Body of pancreas (tissue), 4 donors: Measurements from ENCODE around the gene UBASH3A. TPM values are rescaled to one million over a fixed set of nuclear protein-coding genes. Genes with fewer than 3 reads are reported as not detected.

Source experiments
- ATAC-seq: fragments of 150-250 bp; one replicate; pipeline ENCODE4 v1.9.1; 2016
- DNase-seq, 4 donors: peaks; one replicate each; pipeline ENCODE4 v3.0.0-alpha.2; 2019
- H3K27ac ChIP-seq, 4 donors: fragments of 200-600 bp; sonication (generic); 1 replicate in 3 of 4; 2 replicates in 1 of 4; pipeline versions ENCODE4 v1.5.1 to v1.6.1; 2016 to 2019; ENCODE audit warnings: mild to moderate bottlenecking in 1 of 4, mixed read lengths in 1 of 4, moderate library complexity in 1 of 4
- H3K27me3 ChIP-seq, 2 donors: fragments of 200-600 bp; sonication (generic); one replicate each; pipeline ENCODE4 v1.6.0; 2016; ENCODE audit warnings: mild to moderate bottlenecking in 1 of 2
- H3K36me3 ChIP-seq, 2 donors: fragments of 200-600 bp; sonication (generic); replicated peaks in 1 of 2; 2 replicates each; pipeline ENCODE4 v1.5.1; 2016; ENCODE audit warnings: low read depth in 2 of 2; ENCODE audit not compliant: insufficient read depth in 1 of 2
- H3K4me1 ChIP-seq: fragments of 200-600 bp; sonication (generic); one replicate; pipeline ENCODE4 v1.6.0; 2016
- H3K4me3 ChIP-seq, 2 donors: fragments of 200-600 bp; sonication (generic); 1 replicate in 1 of 2; 2 replicates in 1 of 2; pipeline ENCODE4 v1.5.1; 2016 to 2019
- H3K9me3 ChIP-seq, 3 donors: fragments of 200-600 bp; sonication (generic); 1 replicate in 2 of 3; 2 replicates in 1 of 3; pipeline ENCODE4 v1.5.1; 2016
- POLR2A ChIP-seq, 3 donors: fragments of 450-650 bp; IDR thresholded peaks; one replicate each; pipeline ENCODE4 v1.6.1; 2016; ENCODE audit warnings: antibody characterized with exemption in 3 of 3, mild to moderate bottlenecking in 2 of 3
- WGBS, 2 donors: methylation state at CpG; one replicate each; pipeline ENCODE4 v1.1.5; 2017; 5-methylcytosine and 5-hydroxymethylcytosine counted together
- intact Hi-C: fragments of 100-400 bp; cut with DNase I; formaldehyde crosslinking; loops from one replicate; pipeline ENCODE4 v1.15.1; 2023
- total RNA-seq, 2 donors: library from RNA; depleted of rRNA; stranded (reverse); fragments of >200 nt; gene quantifications; one replicate each; pipeline ENCODE4 v1.1.0, GENCODE V29; 2016
- TF ChIP-seq, protein P1 (sequence below), 7 experiments: fragments of 450-650 bp in 4 of 7; fragments of 200-600 bp in 3 of 7; sonication (generic) in 3 of 7; IDR thresholded peaks; one replicate each; pipeline ENCODE4 v1.5.1; 2016 to 2019; ENCODE audit warnings: antibody characterized with exemption in 7 of 7

UBASH3A gene
- total RNA-seq, 2 donors from 2014 or later: 0.26 TPM; not detected in 1

DNA sequence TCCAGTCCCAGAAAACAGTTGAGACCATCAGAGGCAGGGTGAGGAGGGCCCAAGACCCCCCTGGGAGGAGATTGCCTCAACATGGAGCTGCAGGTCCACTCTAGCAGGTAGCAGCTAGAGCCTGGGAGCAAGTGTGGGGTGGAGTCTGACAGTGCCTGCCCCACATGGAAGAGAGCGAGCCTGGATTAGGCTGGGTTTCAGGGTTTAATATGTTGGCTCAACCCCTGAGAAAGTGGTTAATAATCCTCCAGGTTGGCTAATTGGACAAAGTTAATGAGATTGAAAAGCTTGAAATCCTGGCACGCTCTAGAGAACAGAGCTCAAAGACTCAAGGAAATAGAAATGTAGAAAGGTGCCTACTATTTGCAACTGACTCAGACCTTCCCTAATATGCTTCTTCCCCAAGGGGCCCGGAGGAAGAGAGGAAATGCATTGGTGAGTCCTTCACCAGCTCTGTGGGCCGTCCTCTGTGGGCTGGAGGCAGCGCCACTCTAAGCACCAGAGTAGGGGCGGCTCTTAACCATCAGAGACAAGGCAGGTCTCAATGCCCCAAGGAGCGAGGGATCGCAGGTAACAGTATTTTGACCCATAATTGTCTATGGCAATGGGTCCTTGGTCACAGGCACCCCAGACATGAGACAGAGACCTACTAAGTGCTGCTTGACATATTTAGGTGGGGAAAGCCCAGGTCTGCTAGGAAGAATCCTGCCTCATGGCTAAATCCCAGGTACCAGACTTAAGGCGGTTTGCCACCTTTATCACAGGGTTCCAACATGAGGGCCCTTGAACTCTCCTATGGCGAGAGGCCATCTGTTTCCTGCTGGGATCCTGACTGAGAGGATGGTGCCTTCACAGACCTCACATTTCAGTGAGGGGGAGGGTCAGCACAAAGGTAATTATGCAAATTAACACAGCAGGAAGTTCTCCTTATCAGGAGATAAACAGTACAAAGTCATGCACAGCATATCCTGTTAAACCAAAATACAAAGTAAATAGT, 58.5 kb downstream of the UBASH3A start:
- DNase-seq (peak; percentile 48 to 75 (median 58)), ATAC-seq (peak; percentile 76)
- no peaks in the 10 kb centered on the region for H3K27me3 ChIP-seq
- WGBS, 2 donors: 35 to 47% methylated on average over 8 to 10 of the region's 10 CpGs
- peak in 2 of 3 donors; percentile 22 to 46 for TF ChIP-seq POLR2A (IDR thresholded peaks at IDR 0.05)
- TF ChIP-seq, protein P1, sequence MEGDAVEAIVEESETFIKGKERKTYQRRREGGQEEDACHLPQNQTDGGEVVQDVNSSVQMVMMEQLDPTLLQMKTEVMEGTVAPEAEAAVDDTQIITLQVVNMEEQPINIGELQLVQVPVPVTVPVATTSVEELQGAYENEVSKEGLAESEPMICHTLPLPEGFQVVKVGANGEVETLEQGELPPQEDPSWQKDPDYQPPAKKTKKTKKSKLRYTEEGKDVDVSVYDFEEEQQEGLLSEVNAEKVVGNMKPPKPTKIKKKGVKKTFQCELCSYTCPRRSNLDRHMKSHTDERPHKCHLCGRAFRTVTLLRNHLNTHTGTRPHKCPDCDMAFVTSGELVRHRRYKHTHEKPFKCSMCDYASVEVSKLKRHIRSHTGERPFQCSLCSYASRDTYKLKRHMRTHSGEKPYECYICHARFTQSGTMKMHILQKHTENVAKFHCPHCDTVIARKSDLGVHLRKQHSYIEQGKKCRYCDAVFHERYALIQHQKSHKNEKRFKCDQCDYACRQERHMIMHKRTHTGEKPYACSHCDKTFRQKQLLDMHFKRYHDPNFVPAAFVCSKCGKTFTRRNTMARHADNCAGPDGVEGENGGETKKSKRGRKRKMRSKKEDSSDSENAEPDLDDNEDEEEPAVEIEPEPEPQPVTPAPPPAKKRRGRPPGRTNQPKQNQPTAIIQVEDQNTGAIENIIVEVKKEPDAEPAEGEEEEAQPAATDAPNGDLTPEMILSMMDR (IDR thresholded peaks at IDR 0.05): no peak
- H3K9me3 ChIP-seq: no peaks in the 10 kb centered on the region
- intact Hi-C loops: no loop called here
- H3K27ac ChIP-seq: peak overlapping the region; percentile 58 to 82 (median 76)
- H3K4me1 ChIP-seq: peaks cover 75% of the 10 kb centered on the region
- H3K4me3 ChIP-seq: no peak overlapping the region
- no peaks in the 10 kb centered on the region for H3K36me3 ChIP-seq

DNA sequence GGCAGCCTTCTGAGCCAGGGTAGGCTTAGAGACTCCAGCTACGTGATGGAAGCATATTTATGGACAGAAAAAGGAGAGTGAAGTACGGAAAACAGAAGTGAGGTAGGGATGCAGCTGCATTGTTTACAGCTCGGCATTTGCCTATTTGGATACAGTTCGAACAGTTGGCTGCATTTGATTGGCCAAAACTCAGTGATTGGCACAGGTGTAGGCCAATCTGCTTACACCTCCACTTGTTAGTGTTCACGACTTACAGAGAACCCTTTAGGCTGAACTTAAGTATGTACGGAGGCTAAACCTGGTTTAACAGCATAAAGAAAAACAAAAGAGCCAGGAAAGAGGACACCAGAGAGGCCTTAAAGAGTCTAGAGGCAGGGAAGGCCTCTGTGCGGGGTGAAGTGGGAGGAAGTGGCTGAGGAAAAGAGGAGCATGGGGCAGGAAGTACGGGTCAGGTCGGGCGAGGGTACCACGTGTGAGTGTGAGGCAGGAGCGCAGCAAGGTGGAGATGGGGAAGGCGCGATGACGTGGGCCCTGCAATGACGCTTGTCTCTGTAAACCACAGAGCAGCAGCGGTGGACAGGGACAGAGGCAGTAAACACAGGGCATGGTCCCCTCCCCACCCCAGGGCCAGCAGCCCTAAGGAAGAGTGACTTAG, 60.3 kb downstream of the UBASH3A start:
- Histone ChIP-seq H3K9me3 (no peaks in the 10 kb centered on the region), H3K4me1 (peaks cover 78% of the 10 kb centered on the region), H3K36me3 (no peaks in the 10 kb centered on the region), H3K4me3 (no peak overlapping the region), H3K27ac (peak overlapping the region in 2 of 4 donors; percentile 1 to 82), H3K27me3 (no peaks in the 10 kb centered on the region)
- intact Hi-C loops: no loop called here
- WGBS, 2 donors: 80% methylated on average over 17 of the region's 17 CpGs
- TF ChIP-seq POLR2A (IDR thresholded peaks at IDR 0.05): no peak
- TF ChIP-seq, protein P1 (IDR thresholded peaks at IDR 0.05): no peak
- DNase-seq (peak in 3 of 4 donors; percentile 41 to 55 (median 49)), ATAC-seq (no peak)

DNA sequence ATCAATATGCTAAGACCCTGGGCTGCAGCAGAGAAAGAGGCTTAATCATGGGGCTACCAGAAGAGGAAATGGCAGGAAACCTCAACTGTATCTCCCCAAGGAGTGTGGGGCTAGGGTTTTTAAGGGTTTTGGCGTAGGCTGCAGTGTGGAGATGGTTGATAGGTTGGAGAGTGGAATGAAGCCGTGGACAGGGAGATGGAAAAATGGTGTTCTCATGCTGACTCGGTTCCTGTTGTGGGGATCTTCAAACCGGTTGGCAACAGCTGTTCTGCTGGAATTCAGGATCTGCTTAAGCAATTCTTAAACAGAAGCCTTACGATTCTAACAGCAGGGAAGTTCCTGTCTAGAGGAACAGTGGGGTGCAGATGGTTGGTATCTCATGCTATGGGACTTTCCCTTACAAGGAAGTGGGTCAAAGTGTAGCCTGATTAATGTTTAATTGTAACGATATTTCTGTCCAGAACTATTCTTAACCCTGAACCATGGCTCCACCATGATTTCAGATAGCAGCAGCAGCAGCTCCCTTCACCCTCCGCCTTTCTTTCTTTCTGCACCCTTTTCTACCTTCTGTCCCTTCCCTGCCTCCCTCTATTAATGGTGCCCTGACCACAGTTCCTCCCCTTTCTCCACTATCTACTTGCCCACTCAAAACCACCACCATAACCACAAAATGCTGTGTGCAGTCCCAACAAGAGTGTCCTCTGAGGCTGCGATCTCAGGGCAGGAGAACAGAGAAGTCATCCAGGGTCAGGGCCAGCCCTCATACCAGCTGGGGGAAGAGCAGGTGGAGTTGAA, 61.5 kb downstream of the UBASH3A start:
- Histone ChIP-seq H3K36me3 (no peaks in the 10 kb centered on the region), H3K4me3 (no peak overlapping the region), H3K9me3 (no peaks in the 10 kb centered on the region), H3K27me3 (no peaks in the 10 kb centered on the region), H3K4me1 (peaks cover 68% of the 10 kb centered on the region), H3K27ac (peak overlapping the region; percentile 11 to 82 (median 60))
- DNase-seq (peak; percentile 24 to 78 (median 46)), ATAC-seq (peak; percentile 67)
- 15 to 26% methylated on average over 8 of the region's 8 CpGs for WGBS, 2 donors
- peak in 1 of 3 donors; percentile 23 for TF ChIP-seq POLR2A (IDR thresholded peaks at IDR 0.05)
- TF ChIP-seq, protein P1 (IDR thresholded peaks at IDR 0.05): no peak
- intact Hi-C loops: no loop called here

DNA sequence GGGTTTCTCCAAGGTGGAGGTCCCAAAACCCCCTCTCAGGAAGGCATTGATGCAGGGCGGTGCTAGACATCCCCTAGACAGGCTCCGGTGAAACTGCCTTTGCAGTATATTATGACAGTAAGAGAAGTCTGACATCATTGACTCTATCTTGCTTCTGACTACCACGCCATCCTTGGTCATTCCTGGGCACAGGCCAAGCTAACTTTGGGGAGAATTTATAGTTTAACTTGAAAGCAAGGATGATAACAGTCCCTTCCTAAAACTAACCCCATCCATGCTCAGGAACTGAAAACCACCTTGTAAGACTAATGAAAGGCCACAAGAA, 62.1 kb downstream of the UBASH3A start:
- H3K27ac ChIP-seq: peak overlapping the region; percentile 11 to 82 (median 60)
- peak in 1 of 4 donors; percentile 11 for DNase-seq
- H3K9me3 ChIP-seq: no peaks in the 10 kb centered on the region
- H3K27me3 ChIP-seq: no peaks in the 10 kb centered on the region
- no peak for ATAC-seq
- WGBS, 2 donors: 83 to 89% methylated on average over 3 of the region's 3 CpGs
- H3K4me1 ChIP-seq: peaks cover 65% of the 10 kb centered on the region
- no peaks in the 10 kb centered on the region for H3K36me3 ChIP-seq
- TF ChIP-seq, protein P1 (IDR thresholded peaks at IDR 0.05): no peak
- TF ChIP-seq POLR2A (IDR thresholded peaks at IDR 0.05): no peak
- no peak overlapping the region for H3K4me3 ChIP-seq
- intact Hi-C loops: no loop called here
